Endothelial cell (in vitro differentiated cells): ENCODE measurements around the gene USP49. TPM values are rescaled to one million over a fixed set of nuclear protein-coding genes. Genes with fewer than 3 reads are reported as not detected.
"Not testable (repeated sequence)": the region's sequence is repeated elsewhere in the genome, so short reads cannot be mapped to it uniquely, and the experiment has no call there.

Experiments
- DNase-seq: peaks from one replicate; pipeline ENCODE4 v3.0.0; 2021; ENCODE audit warnings: low spot score
- H3K27ac Mint-ChIP-seq: one replicate; pipeline ENCODE4 v1.8.0; 2021; ENCODE audit warnings: mixed read lengths, inconsistent platforms; ENCODE audit not compliant: unreplicated experiment
- H3K27me3 Mint-ChIP-seq: one replicate; pipeline ENCODE4 v1.8.0; 2021; ENCODE audit warnings: mild to moderate bottlenecking, moderate library complexity, mixed read lengths, inconsistent platforms; ENCODE audit not compliant: unreplicated experiment
- H3K36me3 Mint-ChIP-seq: one replicate; pipeline ENCODE4 v1.8.0; 2021; ENCODE audit warnings: mild to moderate bottlenecking, low read depth, mixed read lengths, inconsistent platforms; ENCODE audit not compliant: unreplicated experiment
- H3K4me1 Mint-ChIP-seq: one replicate; pipeline ENCODE4 v1.8.0; 2021; ENCODE audit warnings: mild to moderate bottlenecking, mixed read lengths, inconsistent platforms; ENCODE audit not compliant: unreplicated experiment
- H3K4me3 Mint-ChIP-seq: one replicate; pipeline ENCODE4 v1.8.0; 2021; ENCODE audit warnings: mild to moderate bottlenecking, mixed read lengths, inconsistent platforms; ENCODE audit not compliant: unreplicated experiment
- H3K9me3 Mint-ChIP-seq: one replicate; pipeline ENCODE4 v1.8.0; 2021; ENCODE audit warnings: mixed read lengths, inconsistent platforms; ENCODE audit not compliant: unreplicated experiment
- total RNA-seq: library from RNA; stranded (reverse); fragmentation: NEBNext Ultra II Directional; extraction: Animal tissue kit (Norgen Biotek cat#: 25700); gene quantifications from one replicate; pipeline ENCODE4 v1.2.1, GENCODE V29; 2021; ENCODE audit not compliant: unreplicated experiment
- TF ChIP-seq, protein P1 (sequence below): fragments of 200-600 bp; sonication (generic); IDR thresholded peaks from one replicate; pipeline ENCODE4 v1.5.0; 2021; ENCODE audit warnings: antibody characterized with exemption; ENCODE audit not compliant: unreplicated experiment

The USP49 gene
- total RNA-seq, 1 donor from 2014 or later = 7.1 TPM

- Mint-ChIP-seq H3K4me3 (no peak overlapping the region), H3K36me3 (no peaks in the 10 kb centered on the region), H3K27me3 (no peaks in the 10 kb centered on the region), H3K27ac (no peak overlapping the region), H3K4me1 (peaks cover 4% of the 10 kb centered on the region), H3K9me3 (no peaks in the 10 kb centered on the region)
- DNase-seq = no peak
- TF ChIP-seq, protein P1, sequence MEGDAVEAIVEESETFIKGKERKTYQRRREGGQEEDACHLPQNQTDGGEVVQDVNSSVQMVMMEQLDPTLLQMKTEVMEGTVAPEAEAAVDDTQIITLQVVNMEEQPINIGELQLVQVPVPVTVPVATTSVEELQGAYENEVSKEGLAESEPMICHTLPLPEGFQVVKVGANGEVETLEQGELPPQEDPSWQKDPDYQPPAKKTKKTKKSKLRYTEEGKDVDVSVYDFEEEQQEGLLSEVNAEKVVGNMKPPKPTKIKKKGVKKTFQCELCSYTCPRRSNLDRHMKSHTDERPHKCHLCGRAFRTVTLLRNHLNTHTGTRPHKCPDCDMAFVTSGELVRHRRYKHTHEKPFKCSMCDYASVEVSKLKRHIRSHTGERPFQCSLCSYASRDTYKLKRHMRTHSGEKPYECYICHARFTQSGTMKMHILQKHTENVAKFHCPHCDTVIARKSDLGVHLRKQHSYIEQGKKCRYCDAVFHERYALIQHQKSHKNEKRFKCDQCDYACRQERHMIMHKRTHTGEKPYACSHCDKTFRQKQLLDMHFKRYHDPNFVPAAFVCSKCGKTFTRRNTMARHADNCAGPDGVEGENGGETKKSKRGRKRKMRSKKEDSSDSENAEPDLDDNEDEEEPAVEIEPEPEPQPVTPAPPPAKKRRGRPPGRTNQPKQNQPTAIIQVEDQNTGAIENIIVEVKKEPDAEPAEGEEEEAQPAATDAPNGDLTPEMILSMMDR = no peak
Observed at GRCh38 chr6:41813956-41814355, 81.2 kb downstream of the USP49 start.

- Mint-ChIP-seq H3K27ac (no peak overlapping the region), H3K9me3 (no peaks in the 10 kb centered on the region), H3K4me1 (peaks cover 4% of the 10 kb centered on the region), H3K36me3 (no peaks in the 10 kb centered on the region), H3K4me3 (no peak overlapping the region), H3K27me3 (no peaks in the 10 kb centered on the region)
- TF ChIP-seq, protein P1 = no peak
- no peak for DNase-seq
Observed at GRCh38 chr6:41813469-41813868, 81.7 kb downstream of the USP49 start.

- not testable (repeated sequence) for H3K4me3 Mint-ChIP-seq, DNase-seq, H3K4me1 Mint-ChIP-seq, H3K27me3 Mint-ChIP-seq, H3K36me3 Mint-ChIP-seq, H3K27ac Mint-ChIP-seq, H3K9me3 Mint-ChIP-seq
Observed at GRCh38 chr6:41811946-41812345, 83.2 kb downstream of the USP49 start.

DNA sequence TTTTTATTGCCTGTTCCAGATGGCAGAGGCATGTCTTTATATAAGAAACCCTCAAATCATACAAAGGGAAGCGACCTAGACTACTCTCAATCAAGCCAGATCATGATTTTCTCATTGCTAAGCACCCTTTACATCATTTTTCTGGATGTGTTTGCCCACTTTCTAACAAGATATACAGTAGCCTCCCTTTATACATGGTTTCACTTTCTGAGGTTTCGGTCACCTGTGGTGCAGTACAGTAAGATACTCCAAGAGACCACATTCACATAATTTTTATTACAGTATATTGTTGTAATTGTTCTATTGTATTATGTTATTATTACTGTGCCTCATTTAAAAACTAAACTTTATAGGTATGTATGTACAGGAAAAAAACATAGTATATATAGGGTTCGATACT lies 84.1 kb downstream of the USP49 start:
- H3K4me3 Mint-ChIP-seq = no peak overlapping the region
- no peak for DNase-seq
- TF ChIP-seq, protein P1 = no peak

GRCh38 chr6:41805830-41806774 lies 89.1 kb downstream of the USP49 start:
- no peaks in the 10 kb centered on the region for H3K36me3 Mint-ChIP-seq
- no peaks in the 10 kb centered on the region for H3K9me3 Mint-ChIP-seq
- H3K4me1 Mint-ChIP-seq = no peaks in the 10 kb centered on the region
- no peak for DNase-seq
- TF ChIP-seq, protein P1 = no peak
- H3K4me3 Mint-ChIP-seq = no peak overlapping the region
- no peak overlapping the region for H3K27ac Mint-ChIP-seq
- peaks cover 3% of the 10 kb centered on the region for H3K27me3 Mint-ChIP-seq

More for the DNA sequence above, 84.1 kb downstream of the USP49 start:
- no peak overlapping the region for H3K27ac Mint-ChIP-seq
- no peaks in the 10 kb centered on the region for H3K36me3 Mint-ChIP-seq
- no peaks in the 10 kb centered on the region for H3K27me3 Mint-ChIP-seq
- peaks cover 2% of the 10 kb centered on the region for H3K4me1 Mint-ChIP-seq
- H3K9me3 Mint-ChIP-seq = no peaks in the 10 kb centered on the region
